GM12891 (cell line): ENCODE results near the gene CHMP1A.
"Not testable (repeated sequence)": the region's sequence is repeated elsewhere in the genome, so short reads cannot be mapped to it uniquely, and the experiment has no call there.

Experiments used
- DNase-seq: peaks from one replicate; pipeline ENCODE4 v3.0.0; 2011; ENCODE audit warnings: low spot score; ENCODE audit not compliant: insufficient read length
- FAIRE-seq: peaks from 2 replicates; lab custom pipeline; 2011; peaks lifted over from hg19 to GRCh38; lab: Jason Lieb, UNC
- PAX5 ChIP-seq: IDR thresholded peaks from 2 replicates; pipeline ENCODE4 v1.6.1; 2011; ENCODE audit warnings: low read length, moderate library complexity, mild to moderate bottlenecking; ENCODE audit not compliant: insufficient read depth, severe bottlenecking
- POLR2A ChIP-seq: IDR thresholded peaks from 2 replicates; pipeline ENCODE4 v1.6.1; 2011; ENCODE audit warnings: low read depth, low read length, control low read depth
- POLR2AphosphoS5 ChIP-seq: IDR thresholded peaks from 2 replicates; pipeline ENCODE4 v1.6.1; 2011; ENCODE audit warnings: low read depth, low read length, control low read depth
- POU2F2 ChIP-seq: IDR thresholded peaks from 2 replicates; pipeline ENCODE4 v1.6.1; 2011; ENCODE audit warnings: low read depth, mild to moderate bottlenecking, control low read depth, low read length, moderate library complexity
- SPI1 ChIP-seq: IDR thresholded peaks from 2 replicates; pipeline ENCODE4 v1.6.1; 2011; ENCODE audit warnings: low read depth, low read length, control low read depth
- TAF1 ChIP-seq: IDR thresholded peaks from 2 replicates; pipeline ENCODE4 v1.6.1; 2011; ENCODE audit warnings: low read depth, low read length, control low read depth

The CHMP1A gene

GRCh38 chr16:89672177-89672941 lies 14.9 kb upstream of the CHMP1A start:
- DNase-seq (no peak), FAIRE-seq (no peak)
- TF ChIP-seq POLR2A (no peak), PAX5 (no peak), POLR2AphosphoS5 (no peak), SPI1 (no peak), POU2F2 (no peak), TAF1 (no peak)

DNA sequence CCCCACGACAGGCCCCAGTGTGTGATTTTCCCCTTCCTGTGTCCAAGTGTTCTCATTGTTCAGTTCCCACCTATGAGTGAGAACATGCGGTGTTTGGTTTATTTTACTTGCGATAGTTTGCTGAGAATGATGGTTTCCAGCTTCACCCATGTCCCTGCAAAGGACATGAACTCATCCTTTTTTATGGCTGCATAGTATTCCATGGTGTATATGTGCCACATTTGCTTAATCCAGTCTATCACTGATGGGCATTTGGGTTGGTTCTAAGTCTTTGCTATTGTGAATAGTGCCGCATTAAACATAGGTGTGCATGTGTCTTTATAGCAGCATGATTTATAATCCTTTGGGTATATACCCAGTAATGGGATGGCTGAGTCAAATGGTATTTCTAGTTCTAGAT lies 14.1 kb upstream of the CHMP1A start:
- DNase-seq, FAIRE-seq: not testable (repeated sequence)

DNA sequence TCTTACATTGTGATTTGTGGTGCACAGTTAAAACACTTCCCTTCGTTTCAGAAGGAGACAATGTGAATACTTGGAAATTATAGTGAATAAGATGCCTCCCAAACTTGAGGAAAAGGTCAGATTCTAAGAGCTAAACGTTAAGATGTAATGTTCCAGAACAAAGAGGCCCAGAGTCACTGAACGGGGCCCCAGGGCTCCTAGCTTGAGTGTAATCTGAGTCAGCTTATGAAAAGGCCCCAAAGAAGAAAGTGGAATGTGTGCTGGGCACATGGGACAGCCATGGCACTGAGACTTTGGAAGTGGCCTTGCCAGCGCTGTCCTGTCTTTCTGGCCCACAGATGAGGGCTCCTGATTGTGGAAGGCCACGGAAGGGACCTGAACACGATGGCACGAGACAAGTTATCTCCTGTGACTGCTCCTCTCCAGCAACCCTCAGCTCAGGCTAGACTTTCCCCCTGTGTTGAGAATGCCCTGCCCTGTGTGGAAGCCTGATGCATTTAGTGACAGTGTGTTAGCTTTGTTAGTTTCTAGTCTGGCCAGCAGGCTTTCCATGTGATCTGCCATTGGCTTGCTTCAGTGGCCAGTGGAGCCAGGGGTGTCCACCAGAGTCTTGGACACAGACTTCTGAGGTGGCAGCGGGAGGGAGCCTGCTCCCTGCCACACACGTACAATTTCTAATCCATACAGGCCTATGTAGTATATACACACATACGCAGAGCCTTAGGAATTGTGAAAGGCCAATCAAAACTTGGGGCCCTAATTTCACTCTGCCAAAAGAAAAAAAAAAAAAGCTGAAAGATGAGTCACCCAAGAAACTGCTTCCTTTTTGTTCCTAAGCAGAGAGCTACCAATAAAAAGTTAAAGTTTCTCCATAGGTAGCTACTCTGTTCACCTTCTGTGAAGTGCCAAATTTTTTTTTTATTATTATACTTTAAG lies 13.3 kb upstream of the CHMP1A start:
- no peak for FAIRE-seq
- DNase-seq: no peak
- TF ChIP-seq POLR2A: no peak
- TF ChIP-seq TAF1: no peak
- no peak for TF ChIP-seq POU2F2
- no peak for TF ChIP-seq PAX5
- TF ChIP-seq POLR2AphosphoS5: no peak
- no peak for TF ChIP-seq SPI1

DNA sequence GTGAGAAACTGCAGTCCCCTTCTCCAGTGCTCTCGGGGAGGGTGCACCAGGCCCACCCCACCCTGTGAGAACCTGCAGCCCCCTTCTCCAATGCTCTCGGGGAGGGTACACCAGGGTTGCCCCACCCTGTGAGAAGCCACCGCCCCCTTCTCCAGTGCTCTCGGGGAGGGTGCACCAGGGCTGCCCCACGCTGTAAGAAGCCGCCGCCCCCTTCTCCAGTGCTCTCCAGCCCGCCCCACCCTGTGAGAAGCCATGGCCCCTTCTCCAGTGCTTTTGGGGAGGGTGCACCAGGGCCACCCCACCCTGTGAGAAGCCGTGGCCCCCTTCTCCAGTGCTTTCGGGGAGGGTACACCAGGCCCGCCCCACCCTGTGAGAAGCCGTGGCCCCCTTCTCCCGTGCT lies 12.2 kb upstream of the CHMP1A start:
- TF ChIP-seq POLR2A (no peak), TAF1 (no peak)
- no peak for DNase-seq
- FAIRE-seq: no peak

DNA sequence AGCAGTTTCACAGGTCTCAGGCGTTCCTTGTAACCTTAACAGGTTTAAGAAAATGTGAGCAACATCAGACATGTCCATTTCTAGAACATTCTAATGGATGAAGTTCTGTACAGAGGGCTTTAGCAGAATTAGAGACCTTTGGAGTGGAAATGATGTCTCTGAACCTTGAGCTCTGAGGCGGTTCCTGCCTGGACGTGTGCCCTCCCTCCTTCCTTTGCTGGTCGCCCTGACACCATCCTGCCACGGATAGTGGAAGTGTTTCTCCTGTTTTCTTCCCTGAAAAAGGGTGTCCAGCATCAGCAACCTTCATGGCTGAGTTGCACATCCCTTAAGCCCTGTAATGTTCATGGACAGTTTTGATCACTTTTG lies 11.3 kb upstream of the CHMP1A start:
- DNase-seq: no peak
- FAIRE-seq: no peak
- TF ChIP-seq PAX5: no peak
- TF ChIP-seq TAF1: no peak
- TF ChIP-seq POLR2A: no peak
- TF ChIP-seq POLR2AphosphoS5: no peak
- no peak for TF ChIP-seq POU2F2
- no peak for TF ChIP-seq SPI1

DNA sequence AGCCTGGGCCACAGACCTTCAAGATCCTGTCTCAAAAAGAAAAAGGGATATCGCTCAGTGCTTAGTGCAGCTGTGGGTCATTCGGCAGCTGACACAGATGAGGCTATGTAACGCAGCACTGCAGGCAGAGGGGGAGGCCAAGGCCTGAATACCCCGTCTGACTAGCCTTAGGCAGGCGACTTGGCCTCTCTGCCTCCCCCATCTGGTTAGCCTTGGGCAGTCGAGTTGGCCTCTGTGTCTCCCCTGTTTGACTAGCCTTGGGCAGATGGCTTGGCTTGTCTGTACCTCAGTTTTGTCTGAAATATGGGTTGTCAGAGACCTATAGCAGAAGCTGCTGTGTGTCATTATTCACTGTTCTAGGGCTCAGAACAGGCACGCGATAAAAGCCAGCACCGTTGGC lies 10.1 kb upstream of the CHMP1A start:
- TF ChIP-seq PAX5 (no peak), TAF1 (no peak), POLR2A (no peak), SPI1 (no peak), POU2F2 (no peak), POLR2AphosphoS5 (no peak)
- DNase-seq (no peak), FAIRE-seq (no peak)

- DNase-seq, FAIRE-seq: not testable (repeated sequence)
Observed at GRCh38 chr16:89667000-89667399, 9.5 kb upstream of the CHMP1A start.

- FAIRE-seq, DNase-seq: not testable (repeated sequence)
Observed at GRCh38 chr16:89664238-89664637, 6.7 kb upstream of the CHMP1A start.

DNA sequence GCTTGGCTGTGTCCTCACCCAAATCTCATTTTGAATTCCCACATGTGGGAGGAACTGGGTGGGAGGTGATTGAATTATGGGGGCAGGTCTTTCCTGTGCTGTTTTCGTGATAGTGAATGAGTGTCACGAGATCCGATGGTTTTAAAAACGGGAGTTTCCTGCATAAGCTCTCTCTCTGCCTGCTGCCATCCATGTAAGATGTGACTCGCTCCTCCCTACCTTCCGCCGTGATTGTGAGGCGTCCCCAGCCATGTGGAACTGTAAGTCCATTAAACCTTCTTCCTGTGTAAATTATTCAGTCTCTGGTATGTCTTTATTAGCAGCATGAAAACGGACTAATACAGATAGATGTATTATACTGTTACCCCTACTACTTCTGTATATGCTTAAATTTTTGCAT lies 3.7 kb upstream of the CHMP1A start:
- DNase-seq: no peak
- TF ChIP-seq POU2F2: no peak
- no peak for TF ChIP-seq PAX5
- TF ChIP-seq POLR2A: no peak
- TF ChIP-seq POLR2AphosphoS5: no peak
- TF ChIP-seq SPI1: no peak
- TF ChIP-seq TAF1: no peak
- no peak for FAIRE-seq

DNA sequence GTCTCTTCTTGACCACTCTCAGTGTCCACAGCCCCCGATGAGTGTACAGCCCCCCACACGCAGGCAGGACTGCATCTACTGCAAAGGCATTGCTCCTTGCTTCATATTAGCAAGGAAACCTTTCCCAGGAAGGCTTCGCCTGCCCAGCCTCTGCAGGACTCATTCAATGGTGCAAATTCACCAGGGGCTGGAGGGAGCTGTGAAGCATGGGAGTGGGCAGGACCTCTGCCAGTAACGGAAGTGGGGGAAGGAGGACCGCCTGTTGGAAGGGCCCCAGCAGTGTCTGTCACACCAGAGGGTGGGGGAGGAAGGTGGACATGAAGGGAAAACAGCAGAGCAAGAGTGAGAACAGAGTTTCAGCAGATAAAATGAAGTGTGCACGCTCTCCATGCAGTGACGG lies 2.6 kb upstream of the CHMP1A start:
- no peak for DNase-seq
- TF ChIP-seq POU2F2 (no peak), POLR2A (no peak), PAX5 (no peak), POLR2AphosphoS5 (no peak), TAF1 (no peak), SPI1 (no peak)
- no peak for FAIRE-seq
